B cell (primary cell): Measurements from ENCODE around the gene CBX2. TPM values are rescaled to one million over a fixed set of nuclear protein-coding genes. Genes with fewer than 3 reads are reported as not detected.

Source experiments
- ATAC-seq: fragments of 200-7000 bp; cut with Tn5 transposase; one replicate; pipeline ENCODE4 v1.10.0; 2021; ENCODE audit warnings: low read depth, mild to moderate bottlenecking, moderate number of reproducible peaks, moderate library complexity
- CTCF ChIA-PET: fragments of 350-600 bp; sonication (Branson Sonifier 250); formaldehyde crosslinking; loops from one replicate; lab custom pipeline; 2021; ENCODE audit warnings: antibody characterized with exemption, inconsistent platforms; lab: Charles Lee
- POLR2A ChIA-PET: fragments of 350-600 bp; sonication (Branson Sonifier 250); formaldehyde crosslinking; loops from one replicate; lab custom pipeline; 2021; ENCODE audit warnings: antibody characterized with exemption; lab: Charles Lee
- DNase-seq: peaks from one replicate; pipeline ENCODE4 v3.0.0; 2013
- H2AFZ ChIP-seq: 2 replicates; pipeline ENCODE4 v1.6.1; 2012; ENCODE audit warnings: mild to moderate bottlenecking, low read depth, low read length; ENCODE audit not compliant: insufficient read depth, poor library complexity, severe bottlenecking
- H3K27ac ChIP-seq, 2 donors: 1 replicate in 1 of 2; 2 replicates in 1 of 2; pipeline ENCODE4 v1.5.1; 2012 to 2013; ENCODE audit warnings: low read length in 2 of 2, mild to moderate bottlenecking in 2 of 2, moderate library complexity in 1 of 2
- H3K27me3 ChIP-seq, 4 experiments: fragments of 200-600 bp in 1 of 4; sonication (generic) in 1 of 4; replicated peaks in 1 of 4; 1 replicate in 2 of 4; 2 replicates in 2 of 4; pipeline versions ENCODE4 v1.6.1 to v1.7.0; 2013 to 2016; ENCODE audit warnings: low read length in 3 of 4, mild to moderate bottlenecking in 2 of 4, mixed read lengths in 1 of 4, moderate library complexity in 1 of 4; ENCODE audit not compliant: insufficient read depth in 4 of 4, control insufficient read depth in 3 of 4; ENCODE audit errors: control extremely low read depth in 1 of 4
- H3K36me3 ChIP-seq, 2 experiments: replicated peaks in 1 of 2; 1 replicate in 1 of 2; 2 replicates in 1 of 2; pipeline versions ENCODE4 v1.6.1 to v1.7.1; 2013; ENCODE audit warnings: low read length in 1 of 2; ENCODE audit not compliant: insufficient read depth in 2 of 2, control insufficient read depth in 1 of 2; ENCODE audit errors: control extremely low read depth in 1 of 2, extremely low read depth in 1 of 2
- H3K4me1 ChIP-seq, 2 donors: fragments of 200-600 bp in 1 of 2; sonication (generic) in 1 of 2; 1 replicate in 1 of 2; 2 replicates in 1 of 2; pipeline versions ENCODE4 v1.5.1 to v1.6.1; 2013 to 2017; ENCODE audit warnings: low read length in 2 of 2; ENCODE audit not compliant: control insufficient read depth in 2 of 2, insufficient read depth in 2 of 2
- H3K4me2 ChIP-seq: replicated peaks from 2 replicates; pipeline ENCODE3; 2012; ENCODE audit warnings: mild to moderate bottlenecking, low read depth, low read length; ENCODE audit not compliant: poor library complexity, severe bottlenecking
- H3K4me3 ChIP-seq, 5 experiments: fragments of 200-600 bp in 1 of 5; sonication (generic) in 1 of 5; 1 replicate in 3 of 5; 2 replicates in 2 of 5; pipeline versions ENCODE4 v1.5.1 to v1.7.0; 2011 to 2016; ENCODE audit warnings: low read length in 4 of 5, mild to moderate bottlenecking in 4 of 5, low read depth in 2 of 5, control low read depth in 1 of 5, moderate library complexity in 1 of 5; ENCODE audit not compliant: insufficient read depth in 1 of 5; ENCODE audit errors: control extremely low read depth in 1 of 5, extremely low read depth in 1 of 5
- H3K79me2 ChIP-seq: fragments of 200-600 bp; sonication (generic); one replicate; pipeline ENCODE4 v1.6.0; 2016; ENCODE audit warnings: low read length; ENCODE audit not compliant: control insufficient read depth, insufficient read depth
- H3K9ac ChIP-seq: fragments of 200-600 bp; sonication (generic); 2 replicates; pipeline ENCODE4 v1.6.1; 2017; ENCODE audit warnings: mild to moderate bottlenecking, low read length, moderate library complexity
- H3K9me3 ChIP-seq, 3 donors: one replicate each; pipeline versions ENCODE4 v1.6.1 to v1.7.1; 2013; ENCODE audit warnings: low read length in 2 of 3; ENCODE audit not compliant: control insufficient read depth in 2 of 3, insufficient read depth in 1 of 3; ENCODE audit errors: control extremely low read depth in 1 of 3
- H4K20me1 ChIP-seq: 2 replicates; pipeline ENCODE4 v1.6.0; 2012; ENCODE audit warnings: mild to moderate bottlenecking, low read length; ENCODE audit not compliant: insufficient read depth, control insufficient read depth, poor library complexity, severe bottlenecking
- H3K27ac Mint-ChIP-seq: one replicate; pipeline ENCODE4 v1.8.0; 2021; ENCODE audit warnings: mixed read lengths
- H3K27me3 Mint-ChIP-seq: one replicate; pipeline ENCODE4 v1.8.0; 2021; ENCODE audit warnings: mixed read lengths
- H3K4me1 Mint-ChIP-seq: one replicate; pipeline ENCODE4 v1.8.0; 2021; ENCODE audit warnings: mixed read lengths
- H3K4me3 Mint-ChIP-seq: one replicate; pipeline ENCODE4 v1.8.0; 2021; ENCODE audit warnings: mixed read lengths
- H3K9me3 Mint-ChIP-seq: one replicate; pipeline ENCODE4 v1.8.0; 2022; ENCODE audit warnings: mixed read lengths; ENCODE audit not compliant: insufficient read depth
- EZH2 ChIP-seq: IDR thresholded peaks from 2 replicates; pipeline ENCODE4 v1.6.1; 2012; ENCODE audit warnings: borderline replicate concordance, low read depth, mild to moderate bottlenecking, moderate library complexity, low read length; ENCODE audit not compliant: insufficient read depth, poor library complexity, severe bottlenecking
- WGBS: methylation state at CpG from one replicate; pipeline ENCODE4 v1.1.5; 2013; ENCODE audit warnings: missing lambda C conversion rate; ENCODE audit not compliant: insufficient coverage; 5-methylcytosine and 5-hydroxymethylcytosine counted together
- intact Hi-C: fragments of 100-400 bp; cut with micrococcal nuclease; formaldehyde crosslinking; loops from one replicate; pipeline ENCODE4 v1.10.0; 2022
- polyA plus RNA-seq: library from polyadenylated mRNA; depleted of rRNA; stranded (reverse); fragments of >200 nt; gene quantifications from 2 replicates; pipeline ENCODE4 v1.2.3, GENCODE V29; 2012
- total RNA-seq, 2 donors: library from RNA; stranded (reverse); fragments of 120-200 nt in 1 of 2; gene quantifications; 1 replicate in 1 of 2; 2 replicates in 1 of 2; pipeline versions ENCODE4 v1.2.3 to v1.2.4, GENCODE V29; 2013 to 2022
- TF ChIP-seq, protein P1 (sequence below): fragments of 200-600 bp; IDR thresholded peaks from one replicate; pipeline ENCODE4 v1.8.0; 2022; ENCODE audit warnings: antibody characterized with exemption, mild to moderate bottlenecking

CBX2 gene
- total and polyA plus RNA-seq, 2 donors (not counting 1 experiment from before 2014, with no cell fraction given), result 0.10 to 0.47 TPM

DNA sequence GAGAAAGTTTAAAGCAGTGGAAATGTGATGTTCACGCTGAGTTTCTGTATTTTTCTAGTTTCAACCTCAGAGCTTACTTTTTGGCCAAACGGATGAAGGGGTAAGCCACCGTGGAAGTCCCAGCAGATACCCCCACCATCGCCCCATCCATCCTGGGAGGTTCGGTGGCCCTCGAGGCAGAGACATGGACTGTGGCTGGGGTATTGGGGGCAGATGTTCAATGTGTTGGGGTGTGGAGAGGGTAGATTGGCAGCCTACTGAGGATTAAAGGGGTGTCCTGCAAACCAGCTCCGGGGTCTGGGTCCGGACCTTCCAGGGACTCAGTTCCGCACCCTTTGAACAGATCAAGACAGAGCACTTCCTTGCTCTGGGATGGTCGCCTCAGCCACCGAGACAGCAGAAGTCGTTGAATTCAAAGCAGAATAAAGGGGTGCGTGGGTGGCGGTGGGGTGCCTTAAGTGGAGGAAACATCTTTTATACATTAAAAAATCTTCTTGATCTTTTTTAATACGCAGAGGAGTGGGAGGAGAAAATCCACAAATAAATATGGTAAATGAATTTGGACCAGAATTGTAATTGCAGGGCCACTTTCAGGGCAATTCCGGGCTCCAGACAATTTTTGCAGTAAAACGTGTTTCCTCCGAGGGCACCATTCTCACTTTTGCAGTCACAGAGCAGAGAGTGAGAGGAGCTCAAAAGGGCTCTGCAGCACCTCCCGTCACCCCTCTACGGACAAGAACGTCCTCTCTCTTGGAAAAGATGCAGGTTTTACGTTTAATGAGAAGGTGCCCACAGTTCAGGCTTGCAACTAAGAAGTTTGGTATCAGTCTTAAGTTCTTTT is 27.1 kb downstream of the CBX2 start:
- H3K9ac ChIP-seq, result peak overlapping the region; percentile 57
- POLR2A ChIA-PET, result interaction anchor here (1.0 to 1.8 kb wide), 4 partner anchors 8 to 32 kb away, joined by 3 to 6 read pairs (median 4); partner anchors contain the start of gene CBX8
- intact Hi-C loops, result loop anchor here (1.0 to 2.0 kb wide), 2 partner anchors 7 to 34 kb away; partner anchors contain the start of gene CBX4

More for the DNA sequence above, 27.1 kb downstream of the CBX2 start:
- 7% methylated on average over 9 of the region's 22 CpGs for WGBS
- H3K27me3 ChIP-seq, result peaks cover 0 to 97% (median 79%) of the 10 kb centered on the region in 4 experiments
- no peak overlapping the region for H3K27ac ChIP-seq
- H4K20me1 ChIP-seq, result peaks cover 48% of the 10 kb centered on the region
- H3K36me3 ChIP-seq, result no peaks in the 10 kb centered on the region
- peaks cover 3% of the 10 kb centered on the region for H3K9me3 Mint-ChIP-seq
- CTCF ChIA-PET, result interaction anchor here (0.7 to 3.2 kb wide), 7 partner anchors 11 to 189 kb away, joined by 3 to 13 read pairs (median 3); partner anchors contain the start of gene CBX4
- no peak for TF ChIP-seq EZH2
- TF ChIP-seq, protein P1, sequence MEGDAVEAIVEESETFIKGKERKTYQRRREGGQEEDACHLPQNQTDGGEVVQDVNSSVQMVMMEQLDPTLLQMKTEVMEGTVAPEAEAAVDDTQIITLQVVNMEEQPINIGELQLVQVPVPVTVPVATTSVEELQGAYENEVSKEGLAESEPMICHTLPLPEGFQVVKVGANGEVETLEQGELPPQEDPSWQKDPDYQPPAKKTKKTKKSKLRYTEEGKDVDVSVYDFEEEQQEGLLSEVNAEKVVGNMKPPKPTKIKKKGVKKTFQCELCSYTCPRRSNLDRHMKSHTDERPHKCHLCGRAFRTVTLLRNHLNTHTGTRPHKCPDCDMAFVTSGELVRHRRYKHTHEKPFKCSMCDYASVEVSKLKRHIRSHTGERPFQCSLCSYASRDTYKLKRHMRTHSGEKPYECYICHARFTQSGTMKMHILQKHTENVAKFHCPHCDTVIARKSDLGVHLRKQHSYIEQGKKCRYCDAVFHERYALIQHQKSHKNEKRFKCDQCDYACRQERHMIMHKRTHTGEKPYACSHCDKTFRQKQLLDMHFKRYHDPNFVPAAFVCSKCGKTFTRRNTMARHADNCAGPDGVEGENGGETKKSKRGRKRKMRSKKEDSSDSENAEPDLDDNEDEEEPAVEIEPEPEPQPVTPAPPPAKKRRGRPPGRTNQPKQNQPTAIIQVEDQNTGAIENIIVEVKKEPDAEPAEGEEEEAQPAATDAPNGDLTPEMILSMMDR, result no peak
- peaks cover 27% of the 10 kb centered on the region for H3K4me1 Mint-ChIP-seq
- peaks cover 58% of the 10 kb centered on the region for H3K27me3 Mint-ChIP-seq
- no peak overlapping the region for H3K4me3 ChIP-seq
- peak overlapping the region; percentile 89 for H3K27ac Mint-ChIP-seq
- no peak overlapping the region for H2AFZ ChIP-seq
- no peaks in the 10 kb centered on the region for H3K79me2 ChIP-seq
- H3K9me3 ChIP-seq, result peaks cover 0 to 98% (median 20%) of the 10 kb centered on the region in 3 donors
- DNase-seq, result peak; percentile 29
- H3K4me1 ChIP-seq, result peaks cover 41 to 86% of the 10 kb centered on the region in 2 donors
- peak overlapping the region; percentile 80 for H3K4me2 ChIP-seq
- no peak for ATAC-seq
- peak overlapping the region; percentile 84 for H3K4me3 Mint-ChIP-seq
